Endothelial cell of umbilical vein (primary cell): ENCODE data around the gene EIF4A3.

Experiments
- CTCF ChIP-seq, 2 donors: IDR thresholded peaks; 1 replicate in 1 of 2; 2 replicates in 1 of 2; pipeline ENCODE4 v1.5.1; 2011; ENCODE audit warnings: low read length in 2 of 2, mild to moderate bottlenecking in 2 of 2, moderate library complexity in 2 of 2, control low read depth in 1 of 2, inconsistent platforms in 1 of 2, low read depth in 1 of 2; ENCODE audit not compliant: insufficient read depth in 1 of 2; ENCODE audit errors: extremely low read depth in 1 of 2
- EZH2 ChIP-seq: IDR thresholded peaks from 2 replicates; pipeline ENCODE4 v1.6.1; 2012; ENCODE audit warnings: borderline replicate concordance, low read depth, mild to moderate bottlenecking, moderate library complexity, low read length, inconsistent platforms; ENCODE audit not compliant: severe bottlenecking
- FOS ChIP-seq: IDR thresholded peaks from 2 replicates; pipeline ENCODE4 v1.6.1; 2011; ENCODE audit warnings: mild to moderate bottlenecking, low read length, moderate library complexity, borderline replicate concordance; ENCODE audit not compliant: insufficient read depth
- GATA2 ChIP-seq: IDR thresholded peaks from 2 replicates; pipeline ENCODE4 v1.7.0; 2011; ENCODE audit warnings: low read depth, mild to moderate bottlenecking, moderate library complexity, mixed read lengths, low read length; ENCODE audit not compliant: insufficient read length, insufficient read depth
- JUN ChIP-seq: IDR thresholded peaks from 2 replicates; pipeline ENCODE4 v1.6.1; 2011; ENCODE audit warnings: borderline replicate concordance, low read depth; ENCODE audit not compliant: insufficient read length, insufficient read depth
- MAX ChIP-seq: IDR thresholded peaks from 2 replicates; pipeline ENCODE4 v1.6.1; 2011; ENCODE audit not compliant: insufficient read depth, insufficient read length
- MYC ChIP-seq: IDR thresholded peaks from one replicate; pipeline ENCODE4 v1.6.1; 2011; ENCODE audit warnings: mild to moderate bottlenecking, low read depth, low read length
- POLR2A ChIP-seq: IDR thresholded peaks from 2 replicates; pipeline ENCODE4 v1.6.1; 2012; ENCODE audit warnings: low read depth, mild to moderate bottlenecking, control low read depth, low read length
- POLR2AphosphoS5 ChIP-seq: IDR thresholded peaks from 2 replicates; pipeline ENCODE4 v1.6.1; 2012; ENCODE audit warnings: low read depth, mild to moderate bottlenecking, control low read depth, low read length, moderate library complexity; ENCODE audit not compliant: insufficient read depth

GRCh38 chr17:80166446-80166845 is 19.5 kb upstream of the EIF4A3 start:
- TF ChIP-seq CTCF (IDR thresholded peaks at IDR 0.05; ENCODE audit: extremely low read depth in 1 of 2, insufficient read depth in 1 of 2, low read depth in 1 of 2, low read length in 2 of 2), result no peak
- no peak for TF ChIP-seq POLR2A
- TF ChIP-seq EZH2, result no peak
- no peak for TF ChIP-seq POLR2AphosphoS5
- no peak for TF ChIP-seq MAX
- TF ChIP-seq MYC, result no peak
- no peak for TF ChIP-seq FOS
- TF ChIP-seq JUN, result no peak
- no peak for TF ChIP-seq GATA2
